Neutrophil (primary cell): ENCODE data around the gene FOXF2.

ENCODE experiments used
- H3K27ac ChIP-seq: fragments of 200-600 bp; sonication (generic); 2 replicates; pipeline ENCODE4 v1.5.1; 2016; ENCODE audit warnings: mild to moderate bottlenecking, moderate library complexity
- H3K27me3 ChIP-seq: fragments of 200-600 bp; sonication (generic); 2 replicates; pipeline ENCODE4 v1.6.0; 2016; ENCODE audit warnings: mild to moderate bottlenecking
- H3K36me3 ChIP-seq: fragments of 200-600 bp; sonication (generic); 2 replicates; pipeline ENCODE4 v1.5.1; 2017
- H3K4me1 ChIP-seq, 2 experiments: fragments of 200-600 bp in 1 of 2; sonication (generic) in 1 of 2; 1 replicate in 1 of 2; 2 replicates in 1 of 2; pipeline versions ENCODE4 v1.5.1 to v1.6.1; 2013 to 2016; ENCODE audit warnings: low read depth in 1 of 2, low read length in 1 of 2, mild to moderate bottlenecking in 1 of 2, moderate library complexity in 1 of 2; ENCODE audit not compliant: control insufficient read depth in 1 of 2, insufficient read depth in 1 of 2
- H3K4me3 ChIP-seq, 2 experiments: fragments of 200-600 bp in 1 of 2; sonication (generic) in 1 of 2; 1 replicate in 1 of 2; 2 replicates in 1 of 2; pipeline ENCODE4 v1.5.1; 2013 to 2016; ENCODE audit warnings: low read depth in 1 of 2, low read length in 1 of 2, mild to moderate bottlenecking in 1 of 2, moderate library complexity in 1 of 2
- H3K9me3 ChIP-seq: fragments of 200-600 bp; sonication (generic); 2 replicates; pipeline ENCODE4 v1.5.1; 2016
- CTCF ChIP-seq: fragments of 200-600 bp; sonication (generic); IDR thresholded peaks from 2 replicates; pipeline ENCODE4 v1.5.1; 2016; ENCODE audit warnings: antibody characterized with exemption

FOXF2 gene

GRCh38 chr6:1399085-1399780 is 9.9 kb downstream of the FOXF2 start:
- peaks cover 95% of the 10 kb centered on the region for H3K27me3 ChIP-seq
- TF ChIP-seq CTCF: no peak
- no peaks in the 10 kb centered on the region for H3K36me3 ChIP-seq
- no peaks in the 10 kb centered on the region for H3K4me1 ChIP-seq
- H3K4me3 ChIP-seq: no peak overlapping the region
- H3K27ac ChIP-seq: no peak overlapping the region
- no peaks in the 10 kb centered on the region for H3K9me3 ChIP-seq

- Histone ChIP-seq H3K9me3 (no peaks in the 10 kb centered on the region), H3K27me3 (peaks cover 95% of the 10 kb centered on the region), H3K36me3 (no peaks in the 10 kb centered on the region), H3K27ac (no peak overlapping the region), H3K4me3 (no peak overlapping the region), H3K4me1 (no peaks in the 10 kb centered on the region)
- TF ChIP-seq CTCF: no peak
Measured at GRCh38 chr6:1400126-1400850, 10.9 kb downstream of the FOXF2 start.

GRCh38 chr6:1402369-1402768 is 13.0 kb downstream of the FOXF2 start:
- H3K27me3 ChIP-seq: peaks cover 81% of the 10 kb centered on the region
- no peak overlapping the region for H3K4me3 ChIP-seq
- peaks cover 8 to 12% of the 10 kb centered on the region in 2 experiments for H3K4me1 ChIP-seq
- H3K9me3 ChIP-seq: no peaks in the 10 kb centered on the region
- no peak for TF ChIP-seq CTCF
- no peak overlapping the region for H3K27ac ChIP-seq
- no peaks in the 10 kb centered on the region for H3K36me3 ChIP-seq

- no peak overlapping the region for H3K27ac ChIP-seq
- no peaks in the 10 kb centered on the region for H3K9me3 ChIP-seq
- no peaks in the 10 kb centered on the region for H3K36me3 ChIP-seq
- H3K4me1 ChIP-seq: peaks cover 8 to 17% of the 10 kb centered on the region in 2 experiments
- H3K27me3 ChIP-seq: peaks cover 76% of the 10 kb centered on the region
- no peak overlapping the region for H3K4me3 ChIP-seq
- TF ChIP-seq CTCF: no peak
Measured at GRCh38 chr6:1402868-1403267, 13.5 kb downstream of the FOXF2 start.

GRCh38 chr6:1403851-1404712 is 14.7 kb downstream of the FOXF2 start:
- Histone ChIP-seq H3K27me3 (peaks cover 76% of the 10 kb centered on the region), H3K9me3 (no peaks in the 10 kb centered on the region), H3K27ac (no peak overlapping the region), H3K36me3 (no peaks in the 10 kb centered on the region), H3K4me1 (peaks cover 8 to 18% of the 10 kb centered on the region in 2 experiments), H3K4me3 (no peak overlapping the region)
- TF ChIP-seq CTCF: no peak
